GM21367 (cell line): ENCODE data around the gene SERINC5.
"Not testable (repeated sequence)": the region's sequence is repeated elsewhere in the genome, so short reads cannot be mapped to it uniquely, and the experiment has no call there.

Experiments used
- ATAC-seq: cut with Tn5 transposase; IDR thresholded peaks from one replicate; pipeline ENCODE4 v1.9.1; 2021; ENCODE audit not compliant: unreplicated experiment

Gene SERINC5

GRCh38 chr5:80141147-80141671 lies 114.6 kb downstream of the SERINC5 start:
- ATAC-seq = no peak

- no peak for ATAC-seq
These were observed 115.4 kb downstream of the SERINC5 start for GRCh38 chr5:80140496-80140895.

GRCh38 chr5:80139466-80139972 lies 116.3 kb downstream of the SERINC5 start:
- no peak for ATAC-seq

GRCh38 chr5:80138486-80138885 lies 117.4 kb downstream of the SERINC5 start:
- no peak for ATAC-seq

- not testable (repeated sequence) for ATAC-seq
These were observed 119.0 kb downstream of the SERINC5 start for GRCh38 chr5:80136798-80137197.

GRCh38 chr5:80134876-80135275 lies 121.0 kb downstream of the SERINC5 start:
- ATAC-seq = no peak

- no peak for ATAC-seq
These were observed 126.7 kb downstream of the SERINC5 start for GRCh38 chr5:80129146-80129545.

GRCh38 chr5:80128141-80128540 lies 127.7 kb downstream of the SERINC5 start:
- ATAC-seq = no peak

GRCh38 chr5:80127116-80127552 lies 128.7 kb downstream of the SERINC5 start:
- no peak for ATAC-seq

GRCh38 chr5:80125962-80126480 lies 129.8 kb downstream of the SERINC5 start:
- peak; percentile 51 for ATAC-seq

GRCh38 chr5:80125022-80125961 lies 130.6 kb downstream of the SERINC5 start:
- ATAC-seq = peak; percentile 83

GRCh38 chr5:80124121-80124918 lies 131.5 kb downstream of the SERINC5 start:
- no peak for ATAC-seq

GRCh38 chr5:80122579-80122978 lies 133.3 kb downstream of the SERINC5 start:
- ATAC-seq = no peak

- ATAC-seq = no peak
These were observed 136.5 kb downstream of the SERINC5 start for GRCh38 chr5:80119372-80119771.

- no peak for ATAC-seq
These were observed 138.4 kb downstream of the SERINC5 start for GRCh38 chr5:80117446-80117845.

GRCh38 chr5:80116465-80116864 lies 139.4 kb downstream of the SERINC5 start:
- no peak for ATAC-seq

- no peak for ATAC-seq
These were observed 139.8 kb downstream of the SERINC5 start for GRCh38 chr5:80116000-80116399.

- no peak for ATAC-seq
These were observed 141.0 kb downstream of the SERINC5 start for GRCh38 chr5:80114860-80115259.

- ATAC-seq = not testable (repeated sequence)
These were observed 144.4 kb downstream of the SERINC5 start for GRCh38 chr5:80111376-80111990.

GRCh38 chr5:80109646-80110478 lies 146.0 kb downstream of the SERINC5 start:
- no peak for ATAC-seq
